Kidney epithelial cell (primary cell): ENCODE results near the gene PTPDC1. TPM values are rescaled to one million over a fixed set of nuclear protein-coding genes. Genes with fewer than 3 reads are reported as not detected.

ENCODE experiments used
- DNase-seq: peaks from one replicate; pipeline ENCODE4 v3.0.0-alpha.2; 2010; ENCODE audit warnings: low read depth
- H3K27me3 ChIP-seq: 2 replicates; pipeline ENCODE4 v1.6.0; 2011; ENCODE audit warnings: low read length; ENCODE audit not compliant: control insufficient read depth, insufficient read depth
- H3K36me3 ChIP-seq: 2 replicates; pipeline ENCODE4 v1.5.1; 2011; ENCODE audit warnings: low read length; ENCODE audit not compliant: control insufficient read depth, insufficient read depth
- H3K4me3 ChIP-seq: 2 replicates; pipeline ENCODE4 v1.5.1; 2011; ENCODE audit warnings: low read depth, mild to moderate bottlenecking, control low read depth, low read length
- CTCF ChIP-seq: IDR thresholded peaks from 2 replicates; pipeline ENCODE4 v1.5.1; 2011; ENCODE audit warnings: mild to moderate bottlenecking, moderate library complexity, low read length, control low read depth, inconsistent platforms; ENCODE audit not compliant: insufficient read depth, poor library complexity, severe bottlenecking
- total RNA-seq: library from RNA; depleted of rRNA; stranded (reverse); fragments of >200 nt; gene quantifications from 2 replicates; pipeline ENCODE4 v1.2.3, GENCODE V29; 2015

Gene PTPDC1
- total RNA-seq, 1 donor from 2014 or later: 8.9 TPM

GRCh38 chr9:94097788-94098414 is 13.6 kb downstream of the PTPDC1 start:
- H3K36me3 ChIP-seq: no peaks in the 10 kb centered on the region
- no peak overlapping the region for H3K4me3 ChIP-seq
- no peak for TF ChIP-seq CTCF
- H3K27me3 ChIP-seq: no peaks in the 10 kb centered on the region
- DNase-seq: no peak

GRCh38 chr9:94100152-94100879 is 16.1 kb downstream of the PTPDC1 start:
- no peak overlapping the region for H3K4me3 ChIP-seq
- TF ChIP-seq CTCF: no peak
- DNase-seq: no peak
- H3K27me3 ChIP-seq: no peaks in the 10 kb centered on the region
- no peaks in the 10 kb centered on the region for H3K36me3 ChIP-seq

GRCh38 chr9:94101162-94101853 is 17.0 kb downstream of the PTPDC1 start:
- TF ChIP-seq CTCF: no peak
- no peaks in the 10 kb centered on the region for H3K27me3 ChIP-seq
- H3K4me3 ChIP-seq: no peak overlapping the region
- no peak for DNase-seq
- no peaks in the 10 kb centered on the region for H3K36me3 ChIP-seq

- TF ChIP-seq CTCF: no peak
- H3K4me3 ChIP-seq: no peak overlapping the region
- no peaks in the 10 kb centered on the region for H3K27me3 ChIP-seq
- no peak for DNase-seq
- no peaks in the 10 kb centered on the region for H3K36me3 ChIP-seq
These were observed 24.3 kb downstream of the PTPDC1 start for GRCh38 chr9:94108584-94108983.

- no peaks in the 10 kb centered on the region for H3K36me3 ChIP-seq
- no peaks in the 10 kb centered on the region for H3K27me3 ChIP-seq
- no peak overlapping the region for H3K4me3 ChIP-seq
- DNase-seq: no peak
- TF ChIP-seq CTCF: no peak
These were observed 26.6 kb downstream of the PTPDC1 start for GRCh38 chr9:94110821-94111252.

- no peak overlapping the region for H3K4me3 ChIP-seq
- H3K27me3 ChIP-seq: no peaks in the 10 kb centered on the region
- H3K36me3 ChIP-seq: no peaks in the 10 kb centered on the region
- no peak for DNase-seq
- TF ChIP-seq CTCF: no peak
These were observed 27.2 kb downstream of the PTPDC1 start for GRCh38 chr9:94111446-94111845.
